ENCODE results near the gene NKX2-1.
"Not testable (repeated sequence)": the region's sequence is repeated elsewhere in the genome, so short reads cannot be mapped to it uniquely, and the experiment has no call there.

Gene NKX2-1

DNA sequence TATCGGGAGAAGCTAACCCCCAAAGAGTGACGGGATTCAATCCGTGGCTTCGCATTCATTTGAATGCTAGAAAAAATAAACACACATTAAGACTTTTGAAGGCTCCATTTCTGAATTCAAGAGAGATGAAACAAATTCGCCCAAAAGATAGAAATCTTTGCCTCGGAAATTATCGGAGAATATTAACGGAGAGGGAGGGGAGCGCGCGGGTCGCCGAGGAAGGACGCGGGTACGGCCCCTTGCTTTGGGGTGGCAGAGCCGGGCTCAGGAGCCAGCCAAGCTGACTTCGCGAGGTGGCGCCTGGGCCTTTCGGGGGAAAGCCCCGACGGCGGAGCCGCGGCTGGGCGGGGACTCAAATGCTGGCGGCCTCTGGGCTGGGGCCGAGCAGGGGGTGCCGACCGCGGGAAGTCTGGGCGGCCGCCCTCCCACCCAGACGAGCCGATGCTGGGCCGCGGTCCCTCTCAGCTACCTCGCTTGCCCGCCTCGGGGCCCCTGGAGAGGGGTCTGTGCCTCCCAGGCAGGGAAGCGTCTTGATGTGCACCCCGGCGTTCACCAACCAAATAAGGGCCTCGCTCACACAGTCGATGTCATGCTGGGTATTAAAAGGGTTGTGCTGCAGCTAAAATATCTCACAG, 14.7 kb downstream of the NKX2-1 start:
- DNase-seq (ENCODE audit: low spot score): no peak

- DNase-seq (ENCODE audit: low spot score): no peak
These were observed 15.3 kb downstream of the NKX2-1 start for GRCh38 chr14:36504771-36505175.

- no peak for DNase-seq (ENCODE audit: low spot score)
These were observed 16.0 kb downstream of the NKX2-1 start for GRCh38 chr14:36503771-36504741.

- DNase-seq (ENCODE audit: low spot score): no peak
These were observed 17.2 kb downstream of the NKX2-1 start for GRCh38 chr14:36502558-36503508.

GRCh38 chr14:36498938-36499337, 21.1 kb downstream of the NKX2-1 start:
- no peak for DNase-seq (ENCODE audit: low spot score)

- no peak for DNase-seq (ENCODE audit: low spot score)
These were observed 23.7 kb downstream of the NKX2-1 start for GRCh38 chr14:36496346-36496745.

GRCh38 chr14:36495666-36496065, 24.4 kb downstream of the NKX2-1 start:
- no peak for DNase-seq (ENCODE audit: low spot score)

DNA sequence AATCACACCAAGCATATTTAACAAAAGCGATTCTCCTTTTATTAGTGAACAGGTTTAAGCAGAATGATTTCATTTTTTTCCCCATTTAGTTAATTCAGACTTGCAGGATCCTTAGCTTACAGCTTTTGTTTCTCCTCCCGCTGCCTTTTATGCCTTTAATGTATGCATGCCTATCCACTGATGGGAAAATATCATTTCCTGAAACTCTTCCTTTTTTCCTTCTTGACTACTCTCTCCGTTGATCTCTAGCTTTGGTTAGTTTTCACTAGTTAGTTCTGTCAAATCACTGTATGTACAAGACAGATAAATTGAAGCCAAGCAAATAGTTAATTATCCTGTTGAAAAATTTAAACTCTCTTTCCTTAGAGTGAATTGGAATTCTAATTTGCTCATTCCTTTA, 26.3 kb downstream of the NKX2-1 start:
- no peak for DNase-seq (ENCODE audit: low spot score)

DNA sequence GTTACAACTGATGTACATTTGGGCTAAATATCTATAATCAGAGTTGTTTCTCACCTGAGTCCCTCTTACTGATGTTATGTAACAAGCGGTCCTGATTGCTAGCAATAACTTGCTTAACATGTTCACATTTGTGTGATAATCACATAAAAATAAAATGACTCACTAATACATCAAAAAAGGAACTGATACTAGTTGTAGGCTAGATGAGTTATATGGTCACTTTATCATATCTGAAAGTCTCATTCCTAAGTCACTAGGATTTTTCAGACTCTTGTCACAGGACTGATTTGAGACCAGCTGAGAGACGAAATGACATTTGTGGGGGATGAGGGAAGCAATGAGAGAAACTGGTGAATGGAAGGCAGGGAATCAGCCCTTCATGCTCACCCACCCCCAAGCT, 34.3 kb downstream of the NKX2-1 start:
- DNase-seq (ENCODE audit: low spot score): no peak

DNA sequence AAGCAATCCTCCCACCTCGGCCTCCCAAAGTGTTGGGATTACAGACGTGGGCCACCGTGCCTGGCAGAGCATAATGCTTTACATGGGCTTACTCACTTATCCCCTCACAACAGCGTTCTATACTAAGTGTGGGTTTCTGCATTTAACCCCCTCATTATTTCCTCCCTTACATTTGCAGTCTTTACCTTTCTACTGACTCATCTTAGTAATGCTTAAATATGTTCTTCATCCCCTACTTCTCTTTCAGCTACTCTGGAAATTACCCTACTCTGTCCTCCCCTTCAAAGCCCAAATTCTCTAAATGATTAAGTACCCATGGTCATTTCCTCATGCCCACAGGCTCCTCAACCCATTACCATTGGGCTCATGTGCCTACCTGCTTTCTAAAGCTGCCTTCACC, 40.7 kb downstream of the NKX2-1 start:
- DNase-seq (ENCODE audit: low spot score): no peak

- DNase-seq (ENCODE audit: low spot score): no peak
These were observed 41.2 kb downstream of the NKX2-1 start for GRCh38 chr14:36478782-36479181.

- no peak for DNase-seq (ENCODE audit: low spot score)
These were observed 42.8 kb downstream of the NKX2-1 start for GRCh38 chr14:36477266-36477665.

DNA sequence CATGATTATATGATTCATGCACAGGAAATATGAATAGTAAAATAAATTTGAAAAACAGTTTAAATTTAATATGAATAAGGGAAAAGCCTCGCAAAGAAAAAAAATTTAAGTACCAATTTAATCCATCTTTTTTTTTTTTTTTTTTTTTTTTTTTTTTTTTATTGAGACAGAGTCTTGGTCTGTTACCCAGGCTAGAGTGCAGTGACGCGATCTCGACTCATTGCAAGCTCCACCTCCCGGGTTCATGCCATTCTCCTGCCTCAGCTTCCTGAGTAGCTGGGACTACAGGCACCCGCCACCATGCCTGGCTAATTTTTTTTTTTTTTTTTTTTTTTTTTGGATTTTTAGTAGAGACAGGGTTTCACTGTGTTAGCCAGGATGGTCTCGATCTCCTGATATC, 44.0 kb downstream of the NKX2-1 start:
- DNase-seq (ENCODE audit: low spot score): not testable (repeated sequence)

DNA sequence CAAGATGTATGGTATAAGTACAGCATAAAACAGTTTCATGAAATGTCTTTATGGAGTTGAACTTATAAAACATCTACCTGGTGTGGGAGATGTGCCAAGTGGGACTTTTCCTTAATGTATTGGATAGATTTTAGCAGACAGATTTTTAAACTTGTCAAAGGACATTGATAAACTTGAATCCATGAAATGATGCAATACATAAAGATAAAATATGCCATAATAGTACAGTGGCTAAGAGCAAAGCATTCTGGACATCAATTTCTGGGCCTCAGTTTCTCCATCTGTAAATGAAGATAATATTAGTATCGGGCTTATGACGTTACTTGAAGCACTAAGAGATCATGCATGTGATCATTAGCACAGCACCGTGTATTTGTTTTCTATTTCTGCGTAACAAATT, 45.4 kb downstream of the NKX2-1 start:
- DNase-seq (ENCODE audit: low spot score): no peak

- no peak for DNase-seq (ENCODE audit: low spot score)
These were observed 48.6 kb downstream of the NKX2-1 start for GRCh38 chr14:36471431-36471830.

DNA sequence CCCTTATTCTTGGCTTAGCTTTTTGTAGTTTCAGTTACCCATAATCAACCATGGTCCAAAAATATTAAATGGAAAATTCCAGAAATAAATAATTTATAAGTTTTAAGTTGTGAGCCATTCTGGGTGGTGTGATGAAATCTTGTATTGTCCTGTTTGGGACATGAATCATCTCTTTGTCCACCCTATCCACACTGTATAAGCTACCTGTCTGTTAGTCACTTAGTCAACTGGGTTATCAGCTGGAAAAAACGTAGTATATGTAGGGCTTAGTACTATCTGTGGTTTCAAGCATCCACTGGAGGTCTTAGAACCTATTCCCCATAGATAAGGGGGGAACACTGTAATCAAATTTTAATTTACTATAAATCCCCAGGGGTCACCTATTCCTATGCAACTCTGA, 52.7 kb downstream of the NKX2-1 start:
- no peak for DNase-seq (ENCODE audit: low spot score)
